ENCODE measurements around the gene ADGRV1.

The ADGRV1 gene

GRCh38 chr5:91179018-91179417 is 620.4 kb downstream of the ADGRV1 start:
- Mint-ChIP-seq H3K4me1 (no peaks in the 10 kb centered on the region), H3K27ac (ENCODE audit: low read depth) (no peak overlapping the region), H3K27me3 (peaks cover 25% of the 10 kb centered on the region), H3K4me3 (no peak overlapping the region), H3K9me3 (no peaks in the 10 kb centered on the region), H3K36me3 (ENCODE audit: insufficient read depth) (no peaks in the 10 kb centered on the region)
- ATAC-seq (replicated peaks; ENCODE audit: extremely low read depth, poor library complexity, severe bottlenecking) (no peak), DNase-seq (ENCODE audit: low spot score in 2 of 2) (no peak)

- Mint-ChIP-seq H3K9me3 (no peaks in the 10 kb centered on the region), H3K27ac (ENCODE audit: low read depth) (no peak overlapping the region), H3K27me3 (peaks cover 36% of the 10 kb centered on the region), H3K36me3 (ENCODE audit: insufficient read depth) (no peaks in the 10 kb centered on the region), H3K4me3 (no peak overlapping the region), H3K4me1 (no peaks in the 10 kb centered on the region)
- no peak for DNase-seq (ENCODE audit: low spot score in 2 of 2)
- no peak for ATAC-seq (replicated peaks; ENCODE audit: extremely low read depth, poor library complexity, severe bottlenecking)
Measured at GRCh38 chr5:91180506-91180905, 621.9 kb downstream of the ADGRV1 start.

DNA sequence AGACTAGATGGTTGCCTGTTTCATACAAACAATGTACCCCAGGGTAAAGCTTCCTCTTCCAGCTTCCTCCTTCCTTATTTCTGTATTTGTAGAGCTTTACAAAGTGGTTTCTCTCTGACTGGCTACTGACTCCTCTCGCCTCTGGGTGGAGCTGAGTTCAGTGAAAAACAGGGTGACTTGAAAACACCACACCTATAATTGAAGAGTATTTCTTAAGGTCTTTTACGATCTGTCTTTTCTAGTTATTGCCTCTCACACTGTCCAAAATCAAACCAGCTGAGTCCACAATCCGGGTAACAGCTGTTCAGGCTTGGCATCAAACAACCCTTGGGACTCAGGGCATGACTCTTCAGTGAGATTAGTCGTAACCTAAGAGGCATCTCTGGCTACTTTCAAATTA is 624.2 kb downstream of the ADGRV1 start:
- no peak for DNase-seq (ENCODE audit: low spot score in 2 of 2)

DNA sequence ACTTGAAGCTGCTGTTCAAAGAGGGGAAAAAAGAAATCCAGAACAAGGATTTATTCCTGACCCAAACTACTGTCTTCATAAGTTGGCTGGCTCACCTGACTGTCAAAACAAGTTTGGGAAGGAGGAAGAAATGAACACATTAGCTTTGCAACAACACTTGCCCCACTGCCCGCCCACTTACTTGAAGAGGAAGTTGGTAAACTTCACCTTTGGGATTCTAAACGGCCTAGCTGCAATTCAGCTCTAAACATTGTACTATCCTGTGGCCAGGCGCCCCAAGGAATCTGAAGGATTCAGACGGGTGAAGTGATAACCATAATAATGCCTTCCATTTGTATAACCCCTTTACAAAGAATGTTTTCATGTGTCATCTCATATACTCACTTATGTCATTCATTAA is 625.1 kb downstream of the ADGRV1 start:
- H3K27ac Mint-ChIP-seq (ENCODE audit: low read depth) = no peak overlapping the region
- no peaks in the 10 kb centered on the region for H3K4me1 Mint-ChIP-seq
- peaks cover 33% of the 10 kb centered on the region for H3K27me3 Mint-ChIP-seq
- H3K4me3 Mint-ChIP-seq = no peak overlapping the region
- H3K36me3 Mint-ChIP-seq (ENCODE audit: insufficient read depth) = no peaks in the 10 kb centered on the region
- DNase-seq (ENCODE audit: low spot score in 2 of 2) = no peak
- H3K9me3 Mint-ChIP-seq = no peaks in the 10 kb centered on the region
- ATAC-seq (replicated peaks; ENCODE audit: extremely low read depth, poor library complexity, severe bottlenecking) = no peak

More for the DNA sequence above, 624.2 kb downstream of the ADGRV1 start:
- Mint-ChIP-seq H3K27ac (ENCODE audit: low read depth) (no peak overlapping the region), H3K27me3 (peaks cover 37% of the 10 kb centered on the region), H3K4me1 (no peaks in the 10 kb centered on the region), H3K36me3 (ENCODE audit: insufficient read depth) (no peaks in the 10 kb centered on the region), H3K9me3 (no peaks in the 10 kb centered on the region), H3K4me3 (no peak overlapping the region)
- no peak for ATAC-seq (replicated peaks; ENCODE audit: extremely low read depth, poor library complexity, severe bottlenecking)

DNA sequence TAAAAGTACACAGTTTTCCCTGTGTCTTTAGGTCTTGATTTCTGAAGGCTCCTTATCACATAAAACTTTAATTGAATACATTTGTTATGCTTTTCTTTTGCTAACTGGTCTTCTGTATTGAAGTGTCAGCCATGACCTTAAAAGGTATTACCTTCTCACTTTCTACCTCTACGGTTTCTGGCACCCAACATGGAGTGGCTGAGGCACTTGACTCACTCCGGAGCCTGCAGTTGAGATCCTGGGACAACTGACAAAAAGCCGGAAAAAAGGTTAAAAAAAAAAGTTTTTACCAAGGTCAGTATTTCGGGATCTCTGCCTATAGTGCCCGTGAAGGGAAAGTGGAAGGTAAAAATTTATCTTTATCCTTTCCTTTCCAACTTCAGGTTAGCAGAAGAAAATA is 627.5 kb downstream of the ADGRV1 start:
- Mint-ChIP-seq H3K4me1 (no peaks in the 10 kb centered on the region), H3K4me3 (no peak overlapping the region), H3K36me3 (ENCODE audit: insufficient read depth) (no peaks in the 10 kb centered on the region), H3K9me3 (no peaks in the 10 kb centered on the region), H3K27me3 (peaks cover 33% of the 10 kb centered on the region), H3K27ac (ENCODE audit: low read depth) (no peak overlapping the region)
- no peak for ATAC-seq (replicated peaks; ENCODE audit: extremely low read depth, poor library complexity, severe bottlenecking)
- DNase-seq (ENCODE audit: low spot score in 2 of 2) = no peak

DNA sequence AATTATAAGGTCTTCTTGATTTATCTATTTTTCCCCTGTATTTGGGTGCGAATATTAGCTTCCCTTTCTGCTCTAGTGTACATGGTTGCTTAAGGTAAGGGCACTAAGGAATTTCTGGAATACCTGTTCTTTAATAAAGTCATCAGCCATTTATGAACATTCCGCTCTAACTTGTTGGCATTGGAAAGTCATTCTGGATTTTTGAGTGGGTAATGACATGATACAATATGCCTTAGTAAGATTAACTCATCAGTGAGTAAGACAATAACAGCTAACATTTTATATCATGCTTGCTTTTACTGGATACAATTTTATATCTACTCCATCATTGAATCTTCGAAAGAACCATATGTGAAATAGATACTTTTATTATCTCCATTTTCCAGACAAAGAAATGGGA is 628.4 kb downstream of the ADGRV1 start:
- no peak overlapping the region for H3K27ac Mint-ChIP-seq (ENCODE audit: low read depth)
- no peaks in the 10 kb centered on the region for H3K9me3 Mint-ChIP-seq
- no peak for ATAC-seq (replicated peaks; ENCODE audit: extremely low read depth, poor library complexity, severe bottlenecking)
- peaks cover 33% of the 10 kb centered on the region for H3K27me3 Mint-ChIP-seq
- H3K36me3 Mint-ChIP-seq (ENCODE audit: insufficient read depth) = no peaks in the 10 kb centered on the region
- no peaks in the 10 kb centered on the region for H3K4me1 Mint-ChIP-seq
- H3K4me3 Mint-ChIP-seq = no peak overlapping the region
- DNase-seq (ENCODE audit: low spot score in 2 of 2) = no peak

DNA sequence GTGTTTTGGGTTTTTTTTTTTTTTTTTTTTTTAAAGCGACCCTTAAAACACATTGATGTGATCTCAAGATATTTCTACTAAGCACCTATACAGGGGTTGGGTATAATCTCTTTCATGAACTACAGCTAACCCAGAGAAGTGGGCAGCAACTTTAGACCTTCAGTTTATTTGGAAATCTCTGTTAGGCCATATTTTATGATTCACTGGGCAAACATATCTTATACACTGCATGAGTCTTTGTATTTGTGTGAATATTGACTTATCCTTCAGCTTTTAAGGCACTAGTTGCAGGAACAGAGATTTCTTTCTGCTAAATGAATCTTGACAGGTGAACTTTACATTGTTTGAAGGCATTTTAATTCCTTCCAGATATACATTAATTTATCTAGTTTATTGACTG is 630.2 kb downstream of the ADGRV1 start:
- Mint-ChIP-seq H3K27ac (ENCODE audit: low read depth) (no peak overlapping the region), H3K4me1 (no peaks in the 10 kb centered on the region), H3K9me3 (no peaks in the 10 kb centered on the region), H3K4me3 (no peak overlapping the region), H3K27me3 (peaks cover 30% of the 10 kb centered on the region), H3K36me3 (ENCODE audit: insufficient read depth) (no peaks in the 10 kb centered on the region)
- ATAC-seq (replicated peaks; ENCODE audit: extremely low read depth, poor library complexity, severe bottlenecking) (no peak), DNase-seq (ENCODE audit: low spot score in 2 of 2) (no peak)

- Mint-ChIP-seq H3K27ac (ENCODE audit: low read depth) (no peak overlapping the region), H3K27me3 (peaks cover 21% of the 10 kb centered on the region), H3K4me1 (no peaks in the 10 kb centered on the region), H3K4me3 (no peak overlapping the region), H3K9me3 (no peaks in the 10 kb centered on the region), H3K36me3 (ENCODE audit: insufficient read depth) (no peaks in the 10 kb centered on the region)
- ATAC-seq (replicated peaks; ENCODE audit: extremely low read depth, poor library complexity, severe bottlenecking) (no peak), DNase-seq (ENCODE audit: low spot score in 2 of 2) (no peak)
Measured at GRCh38 chr5:91189480-91190313, 631.1 kb downstream of the ADGRV1 start.

- H3K4me1 Mint-ChIP-seq = no peaks in the 10 kb centered on the region
- H3K4me3 Mint-ChIP-seq = no peak overlapping the region
- H3K27me3 Mint-ChIP-seq = peaks cover 21% of the 10 kb centered on the region
- no peak for ATAC-seq (replicated peaks; ENCODE audit: extremely low read depth, poor library complexity, severe bottlenecking)
- H3K9me3 Mint-ChIP-seq = no peaks in the 10 kb centered on the region
- DNase-seq (ENCODE audit: low spot score in 2 of 2) = no peak
- no peak overlapping the region for H3K27ac Mint-ChIP-seq (ENCODE audit: low read depth)
- H3K36me3 Mint-ChIP-seq (ENCODE audit: insufficient read depth) = no peaks in the 10 kb centered on the region
Measured at GRCh38 chr5:91190314-91190690, 631.7 kb downstream of the ADGRV1 start.

DNA sequence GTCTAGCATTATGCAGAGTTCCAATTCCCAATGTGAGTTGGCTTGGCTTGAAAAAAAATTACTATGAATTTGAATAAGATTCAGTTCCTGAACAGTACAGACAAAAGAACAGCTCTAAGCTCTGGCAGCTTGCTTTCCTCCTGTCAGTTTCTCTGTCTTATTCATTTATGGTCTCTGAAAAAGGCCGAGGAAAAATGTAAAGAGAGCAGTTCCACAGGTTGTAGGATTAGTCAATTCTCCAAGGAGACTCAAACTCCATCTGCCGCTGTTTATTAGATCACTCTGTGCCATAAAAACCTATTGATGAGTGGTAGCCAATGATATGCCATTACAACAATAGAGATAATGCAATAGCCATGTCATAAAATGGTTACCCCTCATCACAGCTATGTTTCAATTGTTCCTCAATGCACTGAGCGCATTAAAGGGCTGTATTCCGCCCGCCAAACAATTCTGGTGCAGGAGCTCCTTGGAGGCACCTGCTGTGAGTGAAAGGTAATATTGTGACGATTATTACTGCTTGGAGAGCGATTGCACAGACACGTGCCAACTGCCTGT is 636.3 kb downstream of the ADGRV1 start:
- ATAC-seq (replicated peaks; ENCODE audit: extremely low read depth, poor library complexity, severe bottlenecking) = no peak
- H3K27me3 Mint-ChIP-seq = peaks cover 45% of the 10 kb centered on the region

DNA sequence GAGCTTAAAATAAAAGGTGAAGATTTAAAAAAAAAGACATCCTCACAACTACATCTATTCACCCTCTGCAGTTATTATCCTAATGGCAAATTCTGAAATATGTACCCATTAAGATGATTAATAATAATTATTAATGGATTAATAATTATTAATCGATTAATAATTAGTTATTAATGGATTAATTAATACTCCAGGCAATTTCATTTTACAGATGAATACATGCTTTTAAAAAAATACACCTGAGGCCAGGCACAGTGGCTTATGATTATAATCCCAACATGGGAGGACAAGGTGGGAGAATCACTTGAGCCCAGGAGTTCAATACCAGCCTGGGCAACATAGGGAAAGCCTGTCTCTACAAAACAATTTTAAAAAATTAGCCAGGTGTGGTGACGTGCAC is 642.1 kb downstream of the ADGRV1 start:
- H3K4me3 Mint-ChIP-seq = no peak overlapping the region
- DNase-seq (ENCODE audit: low spot score in 2 of 2) = no peak
- H3K4me1 Mint-ChIP-seq = no peaks in the 10 kb centered on the region
- H3K9me3 Mint-ChIP-seq = no peaks in the 10 kb centered on the region
- H3K36me3 Mint-ChIP-seq (ENCODE audit: insufficient read depth) = no peaks in the 10 kb centered on the region
- H3K27me3 Mint-ChIP-seq = peaks cover 40% of the 10 kb centered on the region
- no peak overlapping the region for H3K27ac Mint-ChIP-seq (ENCODE audit: low read depth)
- ATAC-seq (replicated peaks; ENCODE audit: extremely low read depth, poor library complexity, severe bottlenecking) = no peak

More for the DNA sequence above, 636.3 kb downstream of the ADGRV1 start:
- no peak overlapping the region for H3K4me3 Mint-ChIP-seq
- no peak for DNase-seq (ENCODE audit: low spot score in 2 of 2)
- H3K36me3 Mint-ChIP-seq (ENCODE audit: insufficient read depth) = no peaks in the 10 kb centered on the region
- no peak overlapping the region for H3K27ac Mint-ChIP-seq (ENCODE audit: low read depth)
- no peaks in the 10 kb centered on the region for H3K9me3 Mint-ChIP-seq
- no peaks in the 10 kb centered on the region for H3K4me1 Mint-ChIP-seq

GRCh38 chr5:91206103-91206502 is 647.5 kb downstream of the ADGRV1 start:
- H3K4me3 Mint-ChIP-seq = no peak overlapping the region
- no peaks in the 10 kb centered on the region for H3K9me3 Mint-ChIP-seq
- DNase-seq (ENCODE audit: low spot score in 2 of 2) (no peak), ATAC-seq (replicated peaks; ENCODE audit: extremely low read depth, poor library complexity, severe bottlenecking) (no peak)
- peaks cover 8% of the 10 kb centered on the region for H3K27me3 Mint-ChIP-seq
- H3K36me3 Mint-ChIP-seq (ENCODE audit: insufficient read depth) = no peaks in the 10 kb centered on the region
- H3K4me1 Mint-ChIP-seq = no peaks in the 10 kb centered on the region
- H3K27ac Mint-ChIP-seq (ENCODE audit: low read depth) = no peak overlapping the region

GRCh38 chr5:91206734-91207133 is 648.1 kb downstream of the ADGRV1 start:
- no peaks in the 10 kb centered on the region for H3K36me3 Mint-ChIP-seq (ENCODE audit: insufficient read depth)
- ATAC-seq (replicated peaks; ENCODE audit: extremely low read depth, poor library complexity, severe bottlenecking) = no peak
- H3K4me1 Mint-ChIP-seq = no peaks in the 10 kb centered on the region
- H3K4me3 Mint-ChIP-seq = no peak overlapping the region
- H3K27me3 Mint-ChIP-seq = peaks cover 8% of the 10 kb centered on the region
- no peak overlapping the region for H3K27ac Mint-ChIP-seq (ENCODE audit: low read depth)
- H3K9me3 Mint-ChIP-seq = no peaks in the 10 kb centered on the region
- no peak for DNase-seq (ENCODE audit: low spot score in 2 of 2)

All from central memory CD8-positive, alpha-beta T cell (primary cell).